DMS53 treated with DMSO at 0.1 percent for 48 hours (cell line): ENCODE data around the gene CPA5.
"Not testable (repeated sequence)": the region's sequence is repeated elsewhere in the genome, so short reads cannot be mapped to it uniquely, and the experiment has no call there.

Source experiments
- DNase-seq: peaks from one replicate; lab custom pipeline; 2025; ENCODE audit not compliant: unreplicated experiment; lab: John Stamatoyannopoulos, UW

Gene CPA5

DNA sequence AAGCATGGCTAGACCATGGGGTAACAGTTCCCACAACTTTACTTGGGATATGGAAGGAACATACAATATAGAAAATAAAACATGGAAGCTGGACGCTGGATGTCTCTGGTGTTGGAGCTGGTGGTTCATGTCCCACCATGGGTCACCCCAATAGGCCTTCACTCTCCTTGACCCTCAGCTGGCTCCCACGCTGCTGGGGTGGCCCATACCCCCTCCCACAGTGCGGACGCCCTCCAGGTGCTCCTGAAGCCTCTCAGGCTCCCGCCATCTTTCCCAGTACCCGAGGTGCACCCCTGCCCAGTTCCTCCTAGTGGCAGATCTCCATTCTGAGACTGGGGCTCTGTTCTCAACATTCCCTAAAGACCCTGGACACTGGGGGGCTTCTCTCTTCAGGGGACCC, 29.9 kb downstream of the CPA5 start:
- DNase-seq: no peak

DNA sequence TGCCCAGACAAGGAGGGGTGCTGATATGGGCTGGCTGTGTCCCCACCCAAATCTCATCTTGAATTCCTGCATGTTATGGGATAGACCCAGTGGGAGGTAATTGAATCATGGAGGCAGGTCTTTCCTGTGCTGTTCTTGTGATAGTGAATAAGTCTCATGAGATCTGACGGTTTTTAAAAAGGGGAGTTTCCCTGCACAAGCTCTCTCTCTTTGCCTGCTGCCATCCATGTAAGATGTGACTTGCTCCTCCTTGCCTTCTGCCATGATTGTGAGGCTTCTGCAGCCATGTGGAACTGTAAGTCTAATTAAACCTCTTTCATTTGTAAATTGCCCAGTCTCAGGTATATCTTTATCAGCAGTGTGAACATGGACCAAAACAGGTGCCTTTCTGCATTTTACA, 31.8 kb downstream of the CPA5 start:
- DNase-seq: not testable (repeated sequence)

DNA sequence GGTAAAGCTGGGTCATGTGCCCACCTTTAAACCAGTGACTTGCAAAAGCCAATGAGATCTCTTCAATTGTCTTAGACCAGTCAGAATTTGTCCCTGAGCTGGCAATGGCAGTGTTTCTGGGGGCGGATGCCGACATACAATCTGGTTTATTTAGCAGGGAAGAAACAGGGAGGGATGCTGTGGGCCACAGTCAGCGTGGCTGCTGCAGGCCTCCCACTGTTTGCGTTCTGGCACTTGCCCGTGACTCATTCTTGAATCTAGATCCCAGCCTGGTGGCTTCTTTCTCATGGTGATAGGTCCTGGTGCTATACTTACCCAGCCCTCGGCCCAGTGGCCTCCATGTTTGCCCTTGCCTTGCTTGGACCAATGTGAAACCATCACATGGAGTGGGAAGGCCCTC, 32.6 kb downstream of the CPA5 start:
- DNase-seq: no peak

DNA sequence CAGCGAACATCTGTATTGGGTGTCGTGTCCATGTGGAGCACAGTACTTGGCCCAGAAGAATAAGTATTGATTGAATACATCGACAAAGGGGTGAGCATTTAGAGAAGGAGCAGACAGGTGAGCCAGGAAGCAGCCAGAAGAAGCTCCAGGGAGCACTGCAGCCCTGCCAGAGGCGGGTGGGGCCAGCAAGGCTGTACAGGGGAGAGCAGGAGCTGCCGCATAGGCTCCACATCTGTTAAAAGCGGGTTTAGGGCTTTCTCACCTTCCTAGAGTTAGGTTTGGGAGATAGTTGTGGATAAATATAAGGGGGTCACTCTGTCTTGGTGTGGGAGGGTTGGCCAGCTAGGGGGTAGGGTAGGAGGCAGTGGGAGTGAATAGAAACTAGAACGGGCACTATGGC, 34.4 kb downstream of the CPA5 start:
- no peak for DNase-seq

DNA sequence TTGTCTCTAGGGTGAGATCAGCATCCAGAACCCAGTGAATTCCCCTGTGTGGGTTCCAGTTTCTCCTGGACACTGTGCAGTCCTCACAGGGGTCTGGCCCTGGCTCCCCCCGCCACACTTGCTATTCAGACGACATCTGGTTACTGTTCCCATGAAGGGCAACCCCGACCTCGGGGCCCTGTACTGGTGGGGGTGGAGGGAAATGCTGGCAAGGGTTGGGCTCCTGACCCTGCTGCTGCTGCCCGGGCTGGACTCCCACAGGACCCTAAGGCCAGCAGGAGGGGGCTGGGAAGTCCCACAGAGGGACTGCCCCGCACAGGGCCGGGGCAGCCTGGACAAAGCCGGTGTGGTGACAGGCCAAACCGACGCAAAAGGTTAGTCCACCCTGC, 34.9 kb downstream of the CPA5 start:
- no peak for DNase-seq

DNA sequence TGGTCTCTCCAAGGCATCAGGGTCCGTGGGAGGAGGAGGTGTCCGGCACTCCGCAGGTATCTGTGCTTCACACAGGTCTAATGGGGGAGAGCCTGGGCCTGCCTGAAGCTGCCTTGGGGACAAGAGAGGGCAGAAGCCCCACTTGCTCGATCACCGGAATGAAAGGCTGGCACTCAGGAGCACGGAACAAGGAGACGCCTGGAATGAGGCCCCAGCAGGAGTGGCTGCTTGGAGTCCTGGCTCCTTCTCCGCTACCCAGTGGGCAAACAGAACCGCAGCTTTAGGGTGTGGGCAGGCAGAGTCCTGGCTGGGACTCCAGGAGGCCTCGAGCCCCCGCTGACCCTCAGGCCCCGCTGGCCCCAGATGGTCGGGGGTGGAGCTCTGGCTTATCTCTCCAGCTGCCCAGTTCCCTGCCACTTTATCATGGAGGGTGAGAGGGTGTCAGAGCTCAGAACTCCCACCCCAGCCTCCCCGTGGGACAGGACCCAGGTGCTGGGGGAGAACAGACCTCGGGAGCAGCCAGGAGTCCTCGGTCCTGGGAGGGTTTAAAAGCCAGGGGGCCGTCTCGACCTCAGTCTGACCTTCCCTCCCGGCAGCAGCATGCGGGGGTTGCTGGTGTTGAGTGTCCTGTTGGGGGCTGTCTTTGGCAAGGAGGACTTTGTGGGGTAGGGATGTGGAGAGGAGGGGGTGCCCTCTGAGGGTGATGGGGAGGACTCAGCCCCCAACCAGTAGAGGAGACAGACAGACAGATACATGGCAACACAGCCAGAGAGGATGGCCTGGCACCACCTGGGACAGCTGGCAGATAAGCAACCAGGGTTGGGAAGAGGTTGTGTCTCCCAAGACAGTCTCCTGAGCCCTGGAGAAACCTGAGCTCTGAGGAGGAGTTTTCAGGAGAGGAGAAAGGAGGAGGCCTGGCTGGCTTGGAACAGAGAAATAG, 35.6 kb downstream of the CPA5 start, which contains the start of gene CPA1:
CPA1 (plus strand) TSS at position 574 of the 940 bp plus-strand sequence; CDS start at position 601, 27 bp downstream.
- DNase-seq: no peak

DNA sequence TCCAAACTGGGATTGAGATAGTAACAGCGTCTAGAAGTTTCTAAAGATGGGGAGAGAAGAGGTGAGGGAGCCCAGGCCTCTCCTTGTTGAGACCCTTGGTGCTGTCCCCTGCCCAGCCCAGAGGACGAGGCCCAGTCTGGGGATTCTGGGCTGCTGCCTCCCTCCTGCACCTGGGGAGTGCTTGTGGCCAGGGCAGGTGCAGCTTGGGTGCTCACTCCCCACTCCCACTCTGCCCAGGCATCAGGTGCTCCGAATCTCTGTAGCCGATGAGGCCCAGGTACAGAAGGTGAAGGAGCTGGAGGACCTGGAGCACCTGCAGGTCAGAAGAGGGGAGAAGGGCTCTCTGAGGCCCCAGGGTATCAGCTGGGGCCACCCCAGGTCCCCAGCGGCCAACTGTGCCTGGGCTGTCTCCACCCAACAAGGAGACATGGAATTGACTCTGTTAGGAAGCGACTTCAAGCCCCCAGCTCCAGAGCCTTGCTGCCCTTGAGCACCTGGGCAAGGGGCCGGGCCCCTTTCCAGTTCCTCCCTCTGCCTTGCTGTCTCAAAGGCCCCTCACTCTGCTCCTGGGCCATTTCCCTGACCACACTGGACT, 36.3 kb downstream of the CPA5 start:
- no peak for DNase-seq

DNA sequence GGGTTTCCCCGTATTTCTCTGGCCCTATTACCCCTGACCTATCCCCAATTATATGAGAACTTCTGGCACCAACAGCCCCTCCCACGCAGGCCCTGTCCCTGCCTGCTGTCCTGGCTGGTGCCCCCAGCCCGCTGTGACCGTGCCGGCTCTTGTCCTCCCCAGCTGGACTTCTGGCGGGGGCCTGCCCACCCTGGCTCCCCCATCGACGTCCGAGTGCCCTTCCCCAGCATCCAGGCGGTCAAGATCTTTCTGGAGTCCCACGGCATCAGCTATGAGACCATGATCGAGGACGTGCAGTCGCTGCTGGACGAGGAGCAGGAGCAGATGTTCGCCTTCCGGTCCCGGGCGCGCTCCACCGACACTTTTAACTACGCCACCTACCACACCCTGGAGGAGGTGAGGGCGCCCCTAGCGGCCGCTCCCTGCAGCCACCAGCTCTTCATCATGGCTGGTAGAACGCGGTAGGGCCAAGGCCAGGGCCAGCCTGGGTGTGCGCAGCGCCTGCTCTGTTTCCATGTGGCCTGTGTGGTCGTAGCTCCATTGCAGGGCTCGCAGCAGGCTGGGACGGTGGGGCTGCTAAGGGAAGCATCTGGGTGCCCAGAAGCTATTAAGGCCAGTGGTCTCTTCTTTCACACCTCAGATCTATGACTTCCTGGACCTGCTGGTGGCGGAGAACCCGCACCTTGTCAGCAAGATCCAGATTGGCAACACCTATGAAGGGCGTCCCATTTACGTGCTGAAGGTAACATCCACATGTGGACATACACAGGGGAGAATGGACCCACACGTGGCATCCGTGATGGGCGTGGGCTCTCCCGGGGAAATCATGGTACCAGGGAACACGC, 37.1 kb downstream of the CPA5 start:
- no peak for DNase-seq

DNA sequence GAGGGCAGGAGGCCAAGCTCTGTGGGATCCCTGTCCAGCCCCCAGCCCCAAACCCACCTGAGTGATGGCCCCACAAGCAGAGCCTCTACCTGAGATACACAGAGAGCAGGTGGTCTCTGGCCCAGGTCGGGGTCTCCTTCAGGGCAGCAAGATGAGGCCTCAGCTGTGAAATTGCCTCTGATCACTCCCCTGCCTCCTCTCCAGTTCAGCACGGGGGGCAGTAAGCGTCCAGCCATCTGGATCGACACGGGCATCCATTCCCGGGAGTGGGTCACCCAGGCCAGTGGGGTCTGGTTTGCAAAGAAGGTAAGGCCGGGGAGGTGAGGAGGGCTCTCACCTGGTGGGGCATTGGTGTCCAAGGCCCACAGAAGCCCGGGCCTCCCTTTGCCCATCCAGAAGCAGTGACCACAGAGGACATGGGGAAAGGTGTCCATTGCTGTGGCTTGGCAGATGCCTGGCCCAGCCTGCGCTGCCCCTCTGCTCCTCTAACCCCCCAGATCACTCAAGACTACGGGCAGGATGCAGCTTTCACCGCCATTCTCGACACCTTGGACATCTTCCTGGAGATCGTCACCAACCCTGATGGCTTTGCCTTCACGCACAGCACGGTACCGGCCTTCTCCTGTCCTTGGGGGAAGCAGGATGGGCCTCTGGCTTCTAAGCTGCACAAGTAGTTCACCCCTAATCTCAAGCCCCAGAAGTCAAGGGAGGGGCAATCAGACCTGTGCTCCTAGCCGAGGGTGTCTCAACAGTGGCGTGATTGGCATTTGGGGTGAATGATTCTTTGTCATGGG, 38.8 kb downstream of the CPA5 start:
- no peak for DNase-seq

DNA sequence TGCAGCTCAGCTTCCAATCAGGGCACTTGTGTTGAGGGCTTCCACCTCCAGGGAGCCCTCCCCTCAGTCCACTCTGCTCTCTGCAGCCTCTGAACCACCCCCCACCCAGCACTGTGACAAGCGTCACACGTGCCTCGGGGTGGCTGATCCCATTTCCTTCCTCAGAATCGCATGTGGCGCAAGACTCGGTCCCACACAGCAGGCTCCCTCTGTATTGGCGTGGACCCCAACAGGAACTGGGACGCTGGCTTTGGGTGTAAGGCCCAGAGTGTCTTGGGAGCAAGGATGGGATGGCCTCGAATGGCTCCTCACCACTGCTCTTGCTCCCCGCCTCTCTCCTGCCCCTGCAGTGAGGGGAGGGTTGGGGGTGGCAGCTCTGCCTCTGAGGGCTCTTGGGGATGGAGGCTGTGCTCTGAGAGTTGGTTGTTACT, 39.8 kb downstream of the CPA5 start:
- no peak for DNase-seq

DNA sequence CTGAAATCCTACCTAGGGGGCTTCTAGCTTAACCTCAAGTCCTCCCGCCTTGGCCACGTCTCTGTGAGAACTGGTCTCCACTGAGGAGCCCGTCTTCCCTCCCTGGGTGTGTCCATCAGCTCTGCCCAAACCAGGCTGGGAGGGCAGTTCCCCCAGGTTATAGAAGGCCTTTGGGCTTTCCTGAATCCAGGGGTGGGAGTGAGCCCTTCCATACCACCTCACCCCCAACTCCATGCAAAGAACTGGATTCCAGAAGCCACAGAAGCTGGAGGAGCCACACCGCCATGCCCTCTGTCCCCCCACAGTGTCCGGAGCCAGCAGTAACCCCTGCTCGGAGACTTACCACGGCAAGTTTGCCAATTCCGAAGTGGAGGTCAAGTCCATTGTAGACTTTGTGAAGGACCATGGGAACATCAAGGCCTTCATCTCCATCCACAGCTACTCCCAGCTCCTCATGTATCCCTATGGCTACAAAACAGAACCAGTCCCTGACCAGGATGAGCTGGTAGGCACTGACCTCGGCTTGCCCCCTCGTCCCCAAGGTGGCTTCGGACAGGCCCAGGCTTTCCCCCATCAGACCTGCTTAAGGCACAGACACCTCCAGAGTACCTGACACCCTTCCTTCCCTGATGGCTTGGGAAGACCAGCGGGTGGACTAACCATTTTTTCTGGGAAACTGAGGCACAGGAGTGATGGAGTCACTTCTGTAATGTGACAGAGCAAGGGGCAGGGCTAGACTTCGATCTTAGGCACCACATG, 40.4 kb downstream of the CPA5 start:
- no peak for DNase-seq

DNA sequence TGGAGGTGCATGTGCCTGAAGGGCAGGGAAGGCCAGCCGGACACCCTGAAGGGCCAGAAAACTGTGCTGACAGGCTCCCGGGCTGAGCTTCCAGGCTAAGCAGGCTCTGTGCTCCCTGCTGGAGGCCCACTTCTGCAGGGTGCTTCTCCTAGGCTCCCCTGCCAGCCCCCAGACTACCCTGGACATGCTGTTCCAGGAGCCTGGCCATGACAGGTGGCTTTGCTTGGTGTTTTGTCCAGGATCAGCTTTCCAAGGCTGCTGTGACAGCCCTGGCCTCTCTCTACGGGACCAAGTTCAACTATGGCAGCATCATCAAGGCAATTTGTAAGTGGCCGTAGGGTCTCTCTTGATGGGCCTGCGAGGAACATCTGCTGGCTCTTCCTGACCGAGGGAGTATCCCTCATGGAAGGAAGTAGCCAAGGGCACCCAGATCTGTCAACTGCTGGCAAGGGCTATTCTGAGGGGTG, 41.0 kb downstream of the CPA5 start:
- DNase-seq: no peak

DNA sequence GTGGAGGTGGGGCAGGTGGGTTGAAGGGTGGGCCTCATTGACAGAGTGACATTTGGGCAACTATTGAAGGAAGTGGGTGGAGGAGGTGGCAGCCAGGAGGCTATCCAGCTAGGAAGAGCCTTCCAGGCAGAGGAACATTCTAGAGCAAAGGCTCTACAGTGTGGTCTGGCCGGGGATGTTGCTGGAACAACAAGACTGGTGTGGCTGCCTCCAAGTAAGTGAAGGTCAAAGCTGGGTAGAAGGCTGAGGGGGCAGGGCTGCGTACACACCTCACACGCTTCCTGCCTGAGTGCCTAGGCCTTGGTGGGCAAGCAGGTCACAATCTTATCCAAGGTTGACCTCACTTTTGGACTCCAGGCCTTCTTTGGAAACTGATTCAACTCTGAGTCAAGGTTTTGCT, 42.3 kb downstream of the CPA5 start:
- DNase-seq: no peak

DNA sequence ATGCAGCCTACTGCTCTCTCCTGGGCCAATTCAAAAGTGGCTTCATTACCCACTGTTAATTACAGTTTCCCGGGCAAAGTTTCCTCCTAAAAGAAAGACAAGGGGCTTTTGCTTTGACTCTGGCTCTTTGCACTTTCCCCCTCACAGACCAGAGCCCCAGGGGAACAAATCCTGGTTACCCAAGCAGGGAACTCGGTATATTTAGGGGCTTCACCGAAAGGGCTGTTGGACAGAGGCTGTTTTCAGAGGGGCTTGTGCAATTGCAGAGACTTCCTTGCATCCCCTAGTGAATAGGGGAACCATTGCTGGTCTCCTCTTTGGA, 42.7 kb downstream of the CPA5 start:
- DNase-seq: no peak

DNA sequence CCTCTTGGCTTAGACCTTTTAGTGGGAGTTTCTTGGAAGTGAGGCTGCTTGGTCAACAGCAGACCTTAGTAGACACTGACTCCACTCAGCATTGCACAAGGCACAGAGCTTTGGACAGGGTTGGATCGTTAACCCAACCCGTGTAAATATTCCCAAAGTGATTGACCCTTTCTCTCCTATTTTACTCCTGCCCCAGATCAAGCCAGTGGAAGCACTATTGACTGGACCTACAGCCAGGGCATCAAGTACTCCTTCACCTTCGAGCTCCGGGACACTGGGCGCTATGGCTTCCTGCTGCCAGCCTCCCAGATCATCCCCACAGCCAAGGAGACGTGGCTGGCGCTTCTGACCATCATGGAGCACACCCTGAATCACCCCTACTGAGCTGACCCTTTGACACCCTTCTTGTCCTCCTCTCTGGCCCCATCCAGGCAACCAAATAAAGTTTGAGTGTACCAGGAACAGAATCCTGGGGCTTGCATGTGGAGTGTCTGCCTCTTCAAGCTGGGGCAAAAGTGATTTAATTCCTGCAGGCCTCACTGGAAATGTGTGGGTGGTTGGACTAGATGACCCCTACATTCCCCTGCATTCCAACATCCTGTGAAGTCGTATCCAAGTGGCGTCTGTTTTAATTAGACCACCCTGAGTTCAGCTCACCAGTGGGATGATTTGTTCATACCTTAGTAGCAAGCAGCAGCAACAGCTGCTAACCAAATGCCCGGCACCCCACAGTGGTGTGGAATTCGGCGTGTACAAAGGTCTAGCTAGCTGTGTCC, 43.2 kb downstream of the CPA5 start:
- DNase-seq: no peak

DNA sequence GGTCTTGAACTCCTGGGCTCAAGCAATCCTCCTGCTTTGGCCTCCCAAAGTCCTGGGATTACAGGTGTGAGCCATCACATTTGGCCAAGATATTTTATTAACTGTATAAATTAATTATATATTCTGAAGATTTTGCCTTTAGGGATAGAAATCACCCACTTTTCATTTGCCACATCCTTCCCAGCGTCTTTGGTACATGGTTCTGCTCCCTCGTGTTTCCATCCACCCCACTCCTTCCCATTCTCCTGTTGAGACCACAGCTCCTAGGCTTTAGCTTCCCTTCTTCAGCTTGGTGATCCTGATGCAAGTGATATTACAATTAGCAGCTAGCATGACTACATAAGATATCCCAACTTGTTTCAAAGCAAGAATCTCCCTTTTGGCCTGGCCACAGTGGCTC, 44.1 kb downstream of the CPA5 start:
- no peak for DNase-seq

DNA sequence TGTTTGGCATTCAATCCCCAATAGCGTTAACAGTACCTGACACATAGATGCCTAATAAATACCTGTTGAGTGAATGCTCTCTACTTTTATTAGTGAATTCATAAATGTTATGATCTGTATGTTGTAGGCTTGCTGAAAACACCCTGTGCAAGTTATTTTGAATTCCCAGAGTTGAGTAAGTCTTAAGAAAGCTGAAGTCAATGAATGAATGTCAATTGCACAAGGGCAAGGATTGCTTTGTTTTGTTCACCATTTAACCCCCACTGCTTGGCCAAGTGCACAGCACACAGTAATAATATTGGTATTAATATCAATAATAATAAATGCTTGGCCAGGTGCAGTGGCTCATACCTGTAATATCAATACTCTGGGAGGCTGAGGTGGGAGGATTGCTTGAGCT, 45.9 kb downstream of the CPA5 start:
- no peak for DNase-seq

DNA sequence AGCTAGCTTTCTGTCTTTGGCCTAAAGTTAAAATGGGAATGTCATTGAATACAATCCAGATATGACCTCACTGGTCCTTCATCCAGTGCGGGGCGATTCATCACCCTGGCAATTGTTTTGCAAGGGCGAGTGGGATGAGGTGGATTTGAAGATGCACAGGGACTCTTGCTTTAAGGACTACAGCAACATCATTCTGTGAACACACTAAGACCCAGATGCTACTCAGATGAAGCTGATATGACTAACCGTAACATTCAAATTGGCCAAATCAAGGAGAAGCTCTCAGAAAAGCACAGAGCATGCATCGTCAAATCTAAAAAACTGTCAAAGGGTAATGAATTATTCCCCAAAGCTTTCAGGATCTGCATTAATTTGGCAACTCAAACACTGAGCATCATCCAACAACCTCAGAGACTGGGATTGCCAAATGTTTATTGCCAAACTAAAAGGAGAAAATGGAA, 48.5 kb downstream of the CPA5 start:
- no peak for DNase-seq

DNA sequence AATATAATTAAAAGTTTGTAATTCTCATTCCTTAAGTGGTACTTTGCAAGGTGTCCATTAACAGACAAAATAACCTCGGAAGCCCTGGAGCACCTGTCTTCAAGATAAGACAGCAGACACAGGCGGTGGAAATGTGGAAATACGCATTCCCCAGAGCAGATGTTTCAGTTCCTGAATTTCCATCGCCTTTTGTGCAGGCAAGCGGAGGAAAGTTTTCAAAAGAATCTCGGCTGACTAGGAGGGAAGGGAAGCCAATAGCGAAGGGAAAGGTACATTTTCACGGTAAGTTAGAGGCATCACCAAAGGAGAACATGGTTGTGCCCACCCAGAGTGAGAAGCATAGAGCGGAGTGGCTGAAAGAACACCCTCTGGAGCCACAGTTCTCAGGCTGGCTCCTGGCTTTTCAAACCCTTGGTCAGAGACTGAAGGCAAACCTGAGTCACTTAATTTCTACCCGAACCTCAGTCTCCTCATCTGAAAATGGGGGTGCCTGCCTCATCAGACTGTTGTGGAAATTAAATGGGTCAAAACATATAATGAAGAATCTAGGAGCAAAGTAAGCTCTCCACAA, 49.3 kb downstream of the CPA5 start:
- no peak for DNase-seq
